GM12865 (cell line): ENCODE measurements around the gene NUP98.
"Not testable (repeated sequence)": the region's sequence is repeated elsewhere in the genome, so short reads cannot be mapped to it uniquely, and the experiment has no call there.

Experiments used
- DNase-seq: peaks from one replicate; pipeline ENCODE4 v3.0.0; 2010; ENCODE audit warnings: low read depth
- H3K4me3 ChIP-seq: 2 replicates; pipeline ENCODE4 v1.5.1; 2011; ENCODE audit warnings: mild to moderate bottlenecking, low read depth, low read length, control low read depth
- CTCF ChIP-seq: IDR thresholded peaks from 2 replicates; pipeline ENCODE4 v1.5.1; 2011; ENCODE audit warnings: low read length, control low read depth, low read depth, inconsistent platforms; ENCODE audit not compliant: insufficient read depth; ENCODE audit errors: missing control alignments

The NUP98 gene

GRCh38 chr11:3644817-3645235 is 152.5 kb downstream of the NUP98 start, which contains the start of gene ART1:
Gene ART1 (plus strand): TSS chr11:3645128. CDS start chr11:3659214, 14,086 bp downstream.
- H3K4me3 ChIP-seq: no peak within 1 kb of the TSS
- no peak for DNase-seq
- no peak for TF ChIP-seq CTCF

DNA sequence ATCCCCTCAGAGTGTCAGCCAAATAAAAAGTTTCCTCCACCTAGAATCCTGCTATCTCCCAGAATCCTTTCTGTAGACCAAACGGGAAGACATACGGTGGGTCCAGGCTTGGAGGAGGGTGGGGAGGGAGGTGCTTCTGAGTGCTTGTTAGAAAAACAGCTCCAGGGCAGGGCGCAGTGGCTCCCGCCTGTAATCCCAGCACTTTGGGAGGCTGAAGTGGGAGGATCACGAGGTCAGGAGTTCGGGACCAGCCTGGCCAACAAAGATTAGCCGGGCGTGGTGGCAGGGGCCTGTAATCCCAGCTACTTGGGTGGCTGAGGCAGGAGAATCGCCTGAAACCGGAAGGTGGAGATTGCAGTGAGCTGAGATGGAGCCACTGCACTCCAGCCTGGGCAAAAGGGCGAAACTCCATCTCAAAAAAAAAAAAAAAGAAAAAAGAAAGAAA is 154.2 kb downstream of the NUP98 start:
- not testable (repeated sequence) for H3K4me3 ChIP-seq

DNA sequence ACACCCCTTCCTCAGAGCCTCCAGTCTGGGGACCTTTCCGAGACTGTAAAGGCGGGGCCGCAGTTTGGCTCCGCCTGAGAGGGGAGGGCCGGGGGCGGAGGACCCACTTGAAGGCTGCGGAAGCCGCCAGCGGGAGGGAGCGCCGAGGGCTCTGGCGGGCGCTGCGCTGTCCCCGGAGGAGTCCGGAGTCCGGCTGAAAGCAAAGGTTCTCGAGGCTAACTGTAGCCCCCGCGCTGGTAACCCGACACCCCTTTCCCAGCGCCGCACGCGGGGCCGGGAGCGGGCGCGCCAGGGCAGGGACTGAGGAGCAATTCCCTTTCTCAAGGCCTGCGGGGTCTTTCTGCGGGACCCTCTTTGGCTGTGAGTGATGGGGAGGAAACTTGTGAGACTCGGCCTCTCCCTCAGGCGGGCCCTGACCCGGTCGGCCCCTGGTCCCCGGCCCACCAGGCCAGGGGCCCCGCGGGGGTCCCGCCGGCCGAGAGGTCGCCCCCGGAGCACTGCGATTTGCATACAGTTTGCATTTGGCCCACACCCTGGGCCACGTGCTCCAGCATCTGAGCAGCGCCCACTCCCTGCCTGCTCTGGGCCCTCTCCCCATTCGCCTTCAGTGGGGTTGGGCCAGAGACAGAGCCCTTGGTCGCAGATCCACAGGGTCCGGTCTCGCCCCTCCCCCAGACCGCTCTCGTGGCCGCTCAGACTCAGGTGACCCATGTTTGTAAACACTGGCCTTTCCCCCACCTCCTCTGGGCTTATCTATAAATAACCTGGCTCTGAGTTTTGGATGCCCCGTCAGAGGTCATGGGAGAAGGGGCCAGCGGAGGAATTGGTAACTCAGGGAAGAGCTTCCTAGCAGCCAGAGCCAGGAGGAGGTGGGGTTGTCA is 155.0 kb downstream of the NUP98 start:
- DNase-seq: no peak
- no peak for TF ChIP-seq CTCF
- no peak overlapping the region for H3K4me3 ChIP-seq

More for the DNA sequence above, 154.2 kb downstream of the NUP98 start:
- DNase-seq: not testable (repeated sequence)

DNA sequence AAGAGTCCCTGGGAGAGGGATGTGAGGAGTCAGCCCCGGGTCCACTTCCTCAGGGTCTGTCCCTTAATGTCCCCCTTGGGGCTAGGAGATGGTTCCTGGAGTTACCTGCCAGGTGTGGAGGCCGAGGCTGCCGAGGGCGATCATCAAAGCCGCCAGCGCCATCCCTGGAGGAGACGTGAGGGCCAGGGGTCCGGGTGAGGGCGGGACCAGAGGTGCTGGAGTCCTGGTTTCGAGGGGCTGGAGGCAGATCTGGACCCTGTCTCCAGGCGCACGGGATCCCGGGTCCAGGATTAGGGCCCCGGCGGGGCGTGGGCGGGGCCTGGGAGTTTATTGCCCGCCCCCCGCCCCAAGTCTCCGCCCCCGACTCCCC is 155.7 kb downstream of the NUP98 start, which contains the start of gene ART5:
Gene ART5, minus strand, starts transcription at position 292 of the 370 bp plus-strand sequence. Its CDS starts 130 bp downstream, at position 162.
- TF ChIP-seq CTCF: no peak
- H3K4me3 ChIP-seq: no peak within 1 kb of the TSS
- DNase-seq: no peak

DNA sequence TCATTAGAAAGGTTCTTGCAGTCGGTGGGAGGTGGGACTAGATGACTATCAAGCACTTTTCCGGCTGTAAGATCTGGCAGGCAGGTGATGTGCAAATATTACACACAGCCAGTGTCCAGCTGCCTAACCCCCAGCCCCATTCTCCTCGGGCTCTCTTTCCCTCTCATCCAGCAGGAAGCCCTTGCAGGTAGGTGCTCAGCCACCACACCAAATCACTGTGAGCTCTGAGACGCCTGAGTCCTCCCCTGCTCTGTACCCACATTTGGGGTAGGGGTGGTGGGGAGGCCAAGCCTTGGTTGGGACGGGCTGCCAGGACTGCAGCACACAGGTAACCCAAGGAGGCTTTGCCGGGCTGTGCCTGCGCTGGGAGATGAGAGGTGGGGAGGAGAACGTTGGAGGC is 156.2 kb downstream of the NUP98 start:
- no peak for TF ChIP-seq CTCF
- no peak overlapping the region for H3K4me3 ChIP-seq
- DNase-seq: no peak

DNA sequence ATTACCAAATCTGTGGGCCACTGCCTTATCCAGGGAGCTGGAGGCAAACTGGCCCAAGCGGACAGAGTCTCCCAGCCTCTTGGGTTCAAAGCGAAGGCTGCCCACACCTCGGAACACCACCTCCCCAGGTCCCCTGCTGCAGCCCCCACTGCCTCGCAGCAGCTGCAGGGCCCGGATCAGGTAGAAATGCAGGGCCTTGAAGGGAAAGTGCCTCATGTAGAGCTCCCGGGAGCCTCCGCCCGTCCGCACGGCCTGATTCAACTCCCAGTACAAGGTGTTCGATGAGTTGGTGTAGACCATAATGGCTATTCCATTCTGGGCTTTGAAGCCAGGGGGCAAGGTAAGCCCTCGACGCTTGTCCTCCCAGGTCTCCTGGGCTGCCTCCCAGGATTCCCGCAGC is 157.5 kb downstream of the NUP98 start:
- no peak for TF ChIP-seq CTCF
- H3K4me3 ChIP-seq: no peak overlapping the region
- DNase-seq: no peak

GRCh38 chr11:3638513-3638912 is 158.8 kb downstream of the NUP98 start:
- no peak for TF ChIP-seq CTCF
- DNase-seq: no peak
- H3K4me3 ChIP-seq: no peak overlapping the region
